Duodenal mucosa (tissue), 2 donors: Measurements from ENCODE around the gene CARD6.

ENCODE experiments used
- H3K27ac ChIP-seq: one replicate; pipeline ENCODE4 v1.7.0; 2013; ENCODE audit warnings: low read depth, low read length
- H3K27me3 ChIP-seq, 2 donors: one replicate each; pipeline ENCODE4 v1.7.0; 2013; ENCODE audit warnings: low read length in 2 of 2, control low read depth in 1 of 2; ENCODE audit not compliant: insufficient read depth in 2 of 2, control insufficient read depth in 1 of 2
- H3K36me3 ChIP-seq, 2 donors: one replicate each; pipeline ENCODE4 v1.7.0; 2013; ENCODE audit warnings: low read length in 2 of 2, control low read depth in 1 of 2; ENCODE audit not compliant: insufficient read depth in 2 of 2, control insufficient read depth in 1 of 2
- H3K4me1 ChIP-seq, 2 donors: one replicate each; pipeline ENCODE4 v1.7.0; 2013; ENCODE audit warnings: low read length in 2 of 2, control low read depth in 1 of 2; ENCODE audit not compliant: insufficient read depth in 2 of 2, control insufficient read depth in 1 of 2
- H3K4me3 ChIP-seq, 2 donors: one replicate each; pipeline ENCODE4 v1.7.0; 2013; ENCODE audit warnings: low read length in 2 of 2, low read depth in 1 of 2
- H3K9ac ChIP-seq, 2 donors: one replicate each; pipeline ENCODE4 v1.7.0; 2013; ENCODE audit warnings: low read length in 2 of 2, low read depth in 1 of 2
- H3K9me3 ChIP-seq, 2 donors: one replicate each; pipeline ENCODE4 v1.7.0; 2013; ENCODE audit warnings: low read length in 2 of 2, control low read depth in 1 of 2; ENCODE audit not compliant: control insufficient read depth in 1 of 2

CARD6 gene

GRCh38 chr5:40828690-40829661 is 12.2 kb upstream of the CARD6 start:
- Histone ChIP-seq H3K4me3 (no peak overlapping the region), H3K27ac (no peak overlapping the region), H3K36me3 (peaks cover 51 to 77% of the 10 kb centered on the region in 2 donors), H3K27me3 (no peaks in the 10 kb centered on the region), H3K9me3 (no peaks in the 10 kb centered on the region), H3K9ac (no peak overlapping the region), H3K4me1 (peaks cover 19 to 24% of the 10 kb centered on the region in 2 donors)

- Histone ChIP-seq H3K9ac (no peak overlapping the region), H3K36me3 (peaks cover 51 to 78% of the 10 kb centered on the region in 2 donors), H3K27ac (no peak overlapping the region), H3K9me3 (no peaks in the 10 kb centered on the region), H3K27me3 (no peaks in the 10 kb centered on the region), H3K4me1 (peaks cover 23 to 25% of the 10 kb centered on the region in 2 donors), H3K4me3 (no peak overlapping the region)
These were observed 11.2 kb upstream of the CARD6 start for GRCh38 chr5:40829748-40830533.

GRCh38 chr5:40831346-40832210 is 9.6 kb upstream of the CARD6 start:
- Histone ChIP-seq H3K36me3 (peaks cover 47 to 75% of the 10 kb centered on the region in 2 donors), H3K9me3 (no peaks in the 10 kb centered on the region), H3K4me3 (no peak overlapping the region), H3K4me1 (peaks cover 28 to 36% of the 10 kb centered on the region in 2 donors), H3K9ac (no peak overlapping the region), H3K27ac (no peak overlapping the region), H3K27me3 (no peaks in the 10 kb centered on the region)

GRCh38 chr5:40832345-40832744 is 8.8 kb upstream of the CARD6 start:
- H3K9ac ChIP-seq: no peak overlapping the region
- H3K4me3 ChIP-seq: no peak overlapping the region

GRCh38 chr5:40833712-40834229 is 7.4 kb upstream of the CARD6 start:
- peaks cover 28 to 37% of the 10 kb centered on the region in 2 donors for H3K4me1 ChIP-seq
- H3K27ac ChIP-seq: no peak overlapping the region
- no peaks in the 10 kb centered on the region for H3K9me3 ChIP-seq
- no peaks in the 10 kb centered on the region for H3K27me3 ChIP-seq
- H3K36me3 ChIP-seq: peaks cover 33 to 54% of the 10 kb centered on the region in 2 donors
- peak overlapping the region; percentile 93 to 98 for H3K4me3 ChIP-seq
- H3K9ac ChIP-seq: peak overlapping the region; percentile 87 to 99

More at GRCh38 chr5:40832345-40832744, 8.8 kb upstream of the CARD6 start:
- Histone ChIP-seq H3K27ac (no peak overlapping the region), H3K9me3 (no peaks in the 10 kb centered on the region), H3K4me1 (peaks cover 28 to 37% of the 10 kb centered on the region in 2 donors), H3K36me3 (peaks cover 42 to 68% of the 10 kb centered on the region in 2 donors), H3K27me3 (no peaks in the 10 kb centered on the region)

GRCh38 chr5:40834391-40834848 is 6.7 kb upstream of the CARD6 start:
- Histone ChIP-seq H3K36me3 (peaks cover 26 to 47% of the 10 kb centered on the region in 2 donors), H3K9me3 (no peaks in the 10 kb centered on the region)

GRCh38 chr5:40834849-40835787 is 6.0 kb upstream of the CARD6 start, which contains the start of gene RPL37:
Gene RPL37, minus strand, starts transcription at chr5:40835222. Its CDS starts 37 bp downstream, at chr5:40835185.
- no peaks in the 10 kb centered on the region for H3K27me3 ChIP-seq
- peak within 1 kb of the TSS; percentile 93 to 98 for H3K4me3 ChIP-seq
- H3K36me3 ChIP-seq: peaks cover 26 to 40% of the 10 kb centered on the region in 2 donors
- no peaks in the 10 kb centered on the region for H3K9me3 ChIP-seq
- H3K9ac ChIP-seq: peak within 1 kb of the TSS; percentile 87 to 99
- peaks cover 28 to 37% of the 10 kb centered on the region in 2 donors for H3K4me1 ChIP-seq
- peak within 1 kb of the TSS; percentile 92 for H3K27ac ChIP-seq

More at GRCh38 chr5:40834391-40834848, 6.7 kb upstream of the CARD6 start:
- Histone ChIP-seq H3K27ac (peak overlapping the region; percentile 92), H3K9ac (peak overlapping the region; percentile 87 to 99), H3K4me3 (peak overlapping the region; percentile 93 to 98), H3K4me1 (peaks cover 28 to 37% of the 10 kb centered on the region in 2 donors), H3K27me3 (no peaks in the 10 kb centered on the region)

GRCh38 chr5:40838086-40838485 is 3.1 kb upstream of the CARD6 start:
- H3K36me3 ChIP-seq: peaks cover 3 to 10% of the 10 kb centered on the region in 2 donors
- H3K9me3 ChIP-seq: no peaks in the 10 kb centered on the region
- H3K27me3 ChIP-seq: no peaks in the 10 kb centered on the region
- no peak overlapping the region for H3K4me3 ChIP-seq
- H3K9ac ChIP-seq: no peak overlapping the region
- no peak overlapping the region for H3K27ac ChIP-seq
- peaks cover 18 to 37% of the 10 kb centered on the region in 2 donors for H3K4me1 ChIP-seq
